ENCODE data around the gene TMEM242. TPM values are rescaled to one million over a fixed set of nuclear protein-coding genes. Genes with fewer than 3 reads are reported as not detected.

TMEM242 gene
- total and polyA plus RNA-seq, 2 of the 13 experiments (the other 11 are each of a cell fraction or from before 2014, with no cell fraction given): 5.6 to 11.1 TPM

DNA sequence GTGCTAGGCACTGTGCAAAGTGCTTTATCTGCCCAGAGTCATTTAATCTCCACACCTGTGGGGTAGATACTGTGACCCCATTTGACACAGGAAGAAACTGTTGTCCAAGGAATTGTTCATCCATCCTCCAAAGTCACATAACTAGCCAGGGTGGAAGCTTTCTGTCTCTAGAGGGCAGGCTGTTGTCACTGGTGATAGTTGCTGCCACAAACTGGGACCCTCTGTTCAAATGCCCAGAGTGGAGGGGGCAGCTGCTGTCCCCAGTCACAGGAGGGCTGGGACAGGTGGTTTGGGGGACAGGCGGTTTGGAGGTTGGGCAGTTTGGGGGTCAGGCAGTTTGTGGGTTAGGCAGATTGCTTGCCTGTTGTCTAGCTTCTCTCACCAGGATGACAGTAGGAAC, 16.1 kb upstream of the TMEM242 start:
- no peak overlapping the region for H3K9ac ChIP-seq (ENCODE audit: insufficient read depth, low read depth, low read length)
- H2AFZ ChIP-seq (ENCODE audit: low read length): no peak overlapping the region
- no peak overlapping the region for H3K4me3 ChIP-seq (replicated peaks in 1 of 3; ENCODE audit: insufficient read depth in 1 of 3, low read depth in 2 of 3, low read length in 3 of 3)
- H4K20me1 ChIP-seq (ENCODE audit: insufficient read depth, low read length): no peaks in the 10 kb centered on the region
- no peaks in the 10 kb centered on the region for H3K9me3 ChIP-seq (ENCODE audit: low read length)
- no TSS peak for BruUV-seq (replicated peaks)
- intact Hi-C loops (cut with micrococcal nuclease; ENCODE audit: unreplicated experiment) (loop anchor here (1.0 to 5.0 kb wide), 3 partner anchors 258 to 328 kb away; no protein-coding TSS in a partner anchor), in situ Hi-C loops (cut with HindIII; ENCODE audit: extremely low pct_ligation_motif_present, low pct_unique_long_range_greater_than_20kb) (no loop called here)
- DNase-seq (ENCODE audit: low spot score) (no peak), FAIRE-seq (peak; percentile 46), ATAC-seq (peak; percentile 68)
- ChIA-PET CTCF (ENCODE audit: low intra/inter-chr PET ratio, low total read pairs) (interaction anchor here (0.7 kb wide), 1 partner anchor 328 kb away, joined by 3 read pairs; no protein-coding TSS in a partner anchor), POLR2A (interaction anchor here (1.0 kb wide), 1 partner anchor 196 kb away, joined by 3 read pairs; no protein-coding TSS in a partner anchor)
- 14% methylated on average over 1 of the region's 1 CpG for WGBS (ENCODE audit: low lambda C conversion rate)
- peaks cover 15% of the 10 kb centered on the region for H3K4me1 ChIP-seq (ENCODE audit: insufficient read depth, low read length)
- no peak overlapping the region for H3K27ac ChIP-seq (ENCODE audit: extremely low read length, insufficient read depth, low read length)
- no peaks in the 10 kb centered on the region for H3K79me2 ChIP-seq (ENCODE audit: insufficient read depth, low read length)
- H3K27me3 ChIP-seq (ENCODE audit: control insufficient read depth in 1 of 2, insufficient read depth in 2 of 2, low read length in 2 of 2): peaks cover 0 to 5% of the 10 kb centered on the region in 2 experiments; a peak in 3 of 5 replicates
- no peaks in the 10 kb centered on the region for H3K36me3 ChIP-seq (replicated peaks in 1 of 2; ENCODE audit: control insufficient read depth in 1 of 2, insufficient read depth in 2 of 2, low read length in 2 of 2)
- no peak overlapping the region for H3K4me2 ChIP-seq (ENCODE audit: low read depth, low read length)
- peak; percentile 74; the same call in 1 of the 2 replicates for TF ChIP-seq ZNF572 (CRISPR knock-in tag; IDR thresholded peaks at IDR 0.05)
- TF ChIP-seq FOXJ3 (CRISPR knock-in tag; IDR thresholded peaks at IDR 0.05; ENCODE audit: borderline replicate concordance): no peak
- no peak for TF ChIP-seq ZFP41 (CRISPR knock-in tag; IDR thresholded peaks at IDR 0.05; ENCODE audit: borderline replicate concordance)
- no peak for TF ChIP-seq NKX3-1 (CRISPR knock-in tag; IDR thresholded peaks at IDR 0.05)
- TF ChIP-seq PHB2 (IDR thresholded peaks at IDR 0.05; ENCODE audit: partially characterized antibody): no peak
- TF ChIP-seq HHEX (CRISPR knock-in tag; IDR thresholded peaks at IDR 0.05): no peak
- 0 out of 2 replicates have a peak, but pooled peaks have one; percentile 43 for TF ChIP-seq ZBTB26 (CRISPR knock-in tag; IDR thresholded peaks at IDR 0.05; ENCODE audit: borderline replicate concordance)
- TF ChIP-seq MAZ (IDR thresholded peaks at IDR 0.05; ENCODE audit: borderline replicate concordance, low read depth, low read length): no peak
- TF ChIP-seq MAZ (CRISPR knock-in tag; IDR thresholded peaks at IDR 0.05; ENCODE audit: low read depth): no peak
- no peak for TF ChIP-seq ZNF556 (CRISPR knock-in tag; IDR thresholded peaks at IDR 0.05; ENCODE audit: borderline replicate concordance)
- no peak for TF ChIP-seq NR2C2 (CRISPR knock-in tag; IDR thresholded peaks at IDR 0.05; ENCODE audit: borderline replicate concordance)
- TF ChIP-seq HDAC6 (IDR thresholded peaks at IDR 0.05; ENCODE audit: low read depth, low read length): no peak
- 0 out of 2 replicates have a peak, but pooled peaks have one; percentile 14 for TF ChIP-seq ELF3 (CRISPR knock-in tag; IDR thresholded peaks at IDR 0.05)
- no peak for TF ChIP-seq HOMEZ (CRISPR knock-in tag; IDR thresholded peaks at IDR 0.05; ENCODE audit: low read depth)
- peak; percentile 81 for TF ChIP-seq CTCF (CRISPR knock-in tag; IDR thresholded peaks at IDR 0.05)
- TF ChIP-seq SOX6 (IDR thresholded peaks at IDR 0.05): no peak
- 0 out of 2 replicates have a peak, but pooled peaks have one; percentile 10 for TF ChIP-seq SOX6 (CRISPR knock-in tag; IDR thresholded peaks at IDR 0.05)
- no peak for TF ChIP-seq ZNF546 (CRISPR knock-in tag; conservative IDR thresholded peaks at IDR 0.05)
- TF ChIP-seq KDM4B (CRISPR knock-in tag; IDR thresholded peaks at IDR 0.05): no peak
